ENCODE results near the gene SLC22A13. TPM values are rescaled to one million over a fixed set of nuclear protein-coding genes. Genes with fewer than 3 reads are reported as not detected.

SLC22A13 gene
- total and polyA plus RNA-seq, 9 of the 15 experiments (the other 6 are each of a cell fraction or from before 2014, with no cell fraction given) = 0.09 to 0.49 (median 0.17) TPM; not detected in 3

- TF ChIP-seq, protein P1, sequence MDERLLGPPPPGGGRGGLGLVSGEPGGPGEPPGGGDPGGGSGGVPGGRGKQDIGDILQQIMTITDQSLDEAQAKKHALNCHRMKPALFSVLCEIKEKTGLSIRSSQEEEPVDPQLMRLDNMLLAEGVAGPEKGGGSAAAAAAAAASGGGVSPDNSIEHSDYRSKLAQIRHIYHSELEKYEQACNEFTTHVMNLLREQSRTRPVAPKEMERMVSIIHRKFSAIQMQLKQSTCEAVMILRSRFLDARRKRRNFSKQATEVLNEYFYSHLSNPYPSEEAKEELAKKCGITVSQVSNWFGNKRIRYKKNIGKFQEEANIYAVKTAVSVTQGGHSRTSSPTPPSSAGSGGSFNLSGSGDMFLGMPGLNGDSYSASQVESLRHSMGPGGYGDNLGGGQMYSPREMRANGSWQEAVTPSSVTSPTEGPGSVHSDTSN (CRISPR knock-in tag; IDR thresholded peaks at IDR 0.05; ENCODE audit: low read depth) = no peak
- TF ChIP-seq, protein P1 (tag; conservative IDR thresholded peaks at IDR 0.05; ENCODE audit: low read depth) = peak; percentile 68
- no peak for TF ChIP-seq MED1 (CRISPR knock-in tag; IDR thresholded peaks at IDR 0.05; ENCODE audit: borderline replicate concordance)
- peak; percentile 72 to 77 (median 72) for TF ChIP-seq CTCF (IDR thresholded peaks at IDR 0.05 in 2 of 3, conservative IDR thresholded peaks at IDR 0.05 in 1 of 3; ENCODE audit: insufficient read depth in 2 of 3, low read depth in 1 of 3, low read length in 3 of 3)
- TF ChIP-seq ZBTB7A (IDR thresholded peaks at IDR 0.05; ENCODE audit: borderline replicate concordance, control insufficient read depth, low read depth, low read length) = peak; percentile 38; the same call in 1 of the 2 replicates
- no peak for TF ChIP-seq ZBED1 (IDR thresholded peaks at IDR 0.05)
- 0 out of 2 replicates have a peak, but pooled peaks have one; percentile 27 for TF ChIP-seq TOE1 (IDR thresholded peaks at IDR 0.05; ENCODE audit: borderline replicate concordance)
- TF ChIP-seq TOE1 (CRISPR knock-in tag; IDR thresholded peaks at IDR 0.05; ENCODE audit: borderline replicate concordance, low read depth) = no peak
- peak; percentile 42 for TF ChIP-seq VEZF1 (CRISPR knock-in tag; IDR thresholded peaks at IDR 0.05)
- TF ChIP-seq, protein P2, sequence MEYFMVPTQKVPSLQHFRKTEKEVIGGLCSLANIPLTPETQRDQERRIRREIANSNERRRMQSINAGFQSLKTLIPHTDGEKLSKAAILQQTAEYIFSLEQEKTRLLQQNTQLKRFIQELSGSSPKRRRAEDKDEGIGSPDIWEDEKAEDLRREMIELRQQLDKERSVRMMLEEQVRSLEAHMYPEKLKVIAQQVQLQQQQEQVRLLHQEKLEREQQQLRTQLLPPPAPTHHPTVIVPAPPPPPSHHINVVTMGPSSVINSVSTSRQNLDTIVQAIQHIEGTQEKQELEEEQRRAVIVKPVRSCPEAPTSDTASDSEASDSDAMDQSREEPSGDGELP (CRISPR knock-in tag; IDR thresholded peaks at IDR 0.05; ENCODE audit: borderline replicate concordance) = peak; percentile 31; the same call in 1 of the 2 replicates
These were observed 16.5 kb downstream of the SLC22A13 start, which contains the start of gene SLC22A14 (continued) for GRCh38 chr3:38281895-38282686.

Data from K562 (cell line).